Lower leg skin (tissue), 3 donors: ENCODE data around the gene UBE2F.

Experiments used
- CTCF ChIP-seq, 3 donors: fragments of 450-650 bp; IDR thresholded peaks; one replicate each; pipeline ENCODE4 v1.5.1; 2016; ENCODE audit warnings: antibody characterized with exemption in 3 of 3, mild to moderate bottlenecking in 3 of 3, moderate library complexity in 2 of 3
- POLR2A ChIP-seq, 2 donors: fragments of 450-650 bp; IDR thresholded peaks; one replicate each; pipeline ENCODE4 v1.6.1; 2016 to 2017; ENCODE audit warnings: antibody characterized with exemption in 2 of 2, mild to moderate bottlenecking in 1 of 2, moderate library complexity in 1 of 2

GRCh38 chr2:237966250-237966564, 607 bp upstream of the UBE2F start:
- TF ChIP-seq CTCF (IDR thresholded peaks at IDR 0.05) (no peak), POLR2A (IDR thresholded peaks at IDR 0.05) (no peak)
